ENCODE results near the gene NLN.

GRCh38 chr5:65802820-65803219 is 80.8 kb downstream of the NLN start:
- TF ChIP-seq CTCF (IDR thresholded peaks at IDR 0.05; ENCODE audit: insufficient read depth, low read length) (no peak), REST (IDR thresholded peaks at IDR 0.05; ENCODE audit: insufficient replicate concordance, low read depth) (no peak), GABPA (IDR thresholded peaks at IDR 0.05; ENCODE audit: low read depth) (no peak)

Data from HL-60 (cell line).